Embryonic facial prominence (tissue), 1 donor: ENCODE results near the gene OR2T2.
"Not testable (repeated sequence)": the region's sequence is repeated elsewhere in the genome, so short reads cannot be mapped to it uniquely, and the experiment has no call there.

Experiments
- DNase-seq: peaks from one replicate; pipeline ENCODE4 v3.0.0-alpha.2; 2016; ENCODE audit errors: extremely low spot score

Gene OR2T2, protein sequence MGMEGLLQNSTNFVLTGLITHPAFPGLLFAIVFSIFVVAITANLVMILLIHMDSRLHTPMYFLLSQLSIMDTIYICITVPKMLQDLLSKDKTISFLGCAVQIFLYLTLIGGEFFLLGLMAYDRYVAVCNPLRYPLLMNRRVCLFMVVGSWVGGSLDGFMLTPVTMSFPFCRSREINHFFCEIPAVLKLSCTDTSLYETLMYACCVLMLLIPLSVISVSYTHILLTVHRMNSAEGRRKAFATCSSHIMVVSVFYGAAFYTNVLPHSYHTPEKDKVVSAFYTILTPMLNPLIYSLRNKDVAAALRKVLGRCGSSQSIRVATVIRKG

DNA sequence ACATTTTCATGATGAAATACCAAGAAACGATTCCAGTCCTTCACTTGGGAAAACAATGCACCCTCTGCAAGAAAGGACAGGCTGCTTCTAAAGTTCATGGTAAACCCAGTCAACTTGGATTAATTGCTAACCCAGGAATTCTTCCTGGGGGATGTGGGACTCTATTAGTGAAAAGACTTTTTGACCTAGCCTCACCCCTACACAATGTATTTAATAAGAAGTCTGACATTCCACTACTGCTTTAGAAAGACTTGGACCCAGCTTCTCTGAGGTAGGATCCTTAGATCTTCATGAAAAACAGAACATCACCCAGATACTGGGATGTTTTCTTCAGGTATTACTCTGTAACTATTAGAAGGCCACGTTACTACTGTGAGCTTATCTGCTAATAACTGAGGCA is at the start of gene OR2T2:
TSS of gene OR2T2 (plus strand) at position 239 of the 400 bp plus-strand sequence. CDS start 7,161 bp downstream, outside the sequence.
- DNase-seq, result not testable (repeated sequence)

DNA sequence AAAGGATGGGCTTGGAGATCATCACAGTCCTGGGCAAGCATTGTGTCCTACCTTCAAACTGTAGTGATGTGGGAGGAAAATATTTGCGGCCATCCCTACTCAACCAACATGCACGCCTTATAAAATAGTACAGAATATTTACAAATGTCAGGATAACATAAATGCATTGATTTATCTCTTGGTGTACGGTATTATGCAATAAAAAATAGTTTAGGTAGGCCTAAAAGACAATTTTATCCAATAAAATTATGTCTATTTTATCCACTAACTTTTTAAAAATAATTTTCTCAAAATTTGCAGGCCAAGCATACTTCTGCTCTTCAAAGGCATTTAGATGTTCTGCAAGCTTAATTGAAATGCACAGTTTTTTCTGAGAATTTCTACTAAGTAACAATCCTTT is 42.7 kb upstream of the OR2T2 start, which contains the start of gene OR2T1:
TSS of gene OR2T1 (plus strand) at position 301 of the 400 bp plus-strand sequence. CDS start 3,100 bp downstream, outside the sequence.
- no peak for DNase-seq

DNA sequence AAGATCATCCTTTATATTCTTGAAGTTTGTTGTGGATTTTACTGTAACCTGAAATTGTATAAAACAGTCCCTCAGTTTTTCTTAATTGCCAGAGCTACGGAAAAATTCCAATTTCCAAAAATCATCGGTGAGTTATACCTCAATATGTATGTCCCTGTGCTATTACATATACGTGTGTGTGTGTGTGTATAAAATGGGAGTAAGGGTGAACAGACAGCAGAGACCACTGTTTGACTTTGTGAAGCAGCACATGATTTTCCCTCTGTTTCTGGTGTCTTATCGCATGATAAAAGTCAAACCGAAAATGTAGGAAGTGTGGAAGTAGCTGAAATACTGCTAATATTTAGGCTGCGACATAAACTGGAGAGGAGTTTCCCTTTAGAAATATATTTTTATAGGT is 41.4 kb upstream of the OR2T2 start:
- no peak for DNase-seq

DNA sequence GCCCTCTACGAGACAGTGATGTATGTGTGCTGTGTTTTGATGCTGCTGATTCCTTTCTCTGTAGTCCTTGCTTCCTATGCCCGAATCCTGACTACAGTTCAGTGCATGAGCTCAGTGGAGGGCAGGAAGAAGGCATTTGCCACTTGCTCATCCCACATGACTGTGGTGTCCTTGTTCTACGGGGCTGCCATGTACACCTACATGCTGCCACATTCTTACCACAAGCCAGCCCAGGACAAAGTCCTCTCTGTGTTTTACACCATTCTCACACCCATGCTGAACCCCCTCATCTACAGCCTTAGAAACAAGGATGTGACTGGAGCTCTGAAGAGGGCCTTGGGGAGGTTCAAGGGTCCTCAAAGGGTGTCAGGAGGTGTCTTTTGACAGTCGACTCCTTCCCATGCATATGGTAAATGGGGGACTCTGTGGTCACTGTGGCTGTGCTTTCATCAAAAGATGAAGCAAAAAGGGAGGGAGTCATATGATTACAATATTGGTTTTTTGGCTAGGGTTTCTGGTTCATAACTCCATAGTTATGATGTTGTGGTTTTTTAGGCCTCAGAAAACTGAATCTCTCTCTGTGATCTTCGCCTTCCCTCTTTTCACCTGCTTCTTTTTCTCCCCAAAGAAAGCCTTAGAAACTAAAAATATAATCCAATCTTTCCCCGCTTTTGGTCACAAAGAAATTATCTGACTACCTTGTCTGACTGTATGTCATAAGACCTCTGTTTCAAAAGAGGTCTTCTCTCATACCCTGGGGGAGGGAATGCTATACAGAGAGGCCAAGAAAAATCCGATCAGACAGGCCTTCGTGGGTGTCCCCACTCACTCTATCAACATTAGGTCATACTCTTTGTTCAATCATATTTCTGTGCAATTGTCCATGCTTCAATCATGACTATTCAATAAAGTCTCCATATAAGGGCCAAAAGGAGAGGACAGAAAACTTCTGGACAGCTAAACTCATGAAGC is 38.4 kb upstream of the OR2T2 start:
- DNase-seq, result no peak

DNA sequence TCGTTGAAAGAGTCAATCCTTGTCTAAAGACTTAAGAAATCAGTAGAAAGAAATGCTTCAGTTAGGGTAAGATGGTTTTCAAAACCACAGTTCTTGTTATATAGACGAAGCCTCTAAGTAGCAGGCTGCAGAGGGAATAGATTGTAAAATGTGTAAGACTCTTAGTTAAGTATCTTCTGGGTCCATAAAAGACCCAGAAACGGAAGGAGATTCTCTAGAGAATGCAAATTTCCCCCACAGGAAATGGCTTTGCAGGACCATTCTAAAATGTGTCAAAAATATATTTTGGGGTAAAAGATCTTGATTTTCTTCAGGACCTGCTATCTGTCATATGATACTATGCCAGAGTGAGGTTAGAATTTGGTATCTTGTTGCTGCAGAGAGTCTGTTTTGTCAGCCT is 29.2 kb upstream of the OR2T2 start:
- no peak for DNase-seq

DNA sequence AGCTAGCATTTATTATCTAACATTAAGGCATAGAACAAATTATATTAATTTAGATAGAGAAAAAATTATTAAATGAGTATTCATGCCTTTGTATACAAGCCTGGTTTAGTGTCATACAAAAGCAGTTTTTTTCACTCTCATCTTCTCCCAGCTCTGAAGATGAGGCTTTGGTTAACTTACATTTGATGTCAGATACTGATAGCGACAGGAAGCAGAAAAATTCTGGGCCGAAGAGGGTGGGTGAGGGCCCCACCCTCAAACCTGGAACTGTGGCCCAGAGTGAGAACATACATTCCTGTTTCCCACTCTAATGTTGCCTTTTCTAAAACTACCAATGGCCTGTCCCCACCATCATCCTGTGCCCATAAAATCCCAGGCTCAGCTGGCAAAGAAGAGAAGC is 27.6 kb upstream of the OR2T2 start:
- no peak for DNase-seq

DNA sequence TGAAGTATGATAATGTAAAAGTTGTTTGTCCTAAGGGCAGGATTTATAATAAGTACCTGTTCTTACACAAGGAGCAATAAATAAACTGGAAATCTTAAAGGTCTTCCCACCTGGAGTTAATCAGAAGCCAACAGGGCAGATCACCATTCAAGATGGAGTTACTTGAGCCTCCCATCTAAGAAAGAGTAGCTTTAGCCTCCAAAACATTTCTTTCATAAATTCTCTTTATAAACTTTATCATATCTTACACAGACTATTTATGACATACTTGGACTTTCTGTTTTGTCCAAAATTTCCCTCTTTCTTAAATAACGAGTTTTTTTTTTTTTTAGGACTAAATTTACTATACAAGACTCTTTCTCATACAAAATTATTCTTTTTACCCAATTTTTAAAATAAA is 24.1 kb upstream of the OR2T2 start:
- DNase-seq, result no peak

DNA sequence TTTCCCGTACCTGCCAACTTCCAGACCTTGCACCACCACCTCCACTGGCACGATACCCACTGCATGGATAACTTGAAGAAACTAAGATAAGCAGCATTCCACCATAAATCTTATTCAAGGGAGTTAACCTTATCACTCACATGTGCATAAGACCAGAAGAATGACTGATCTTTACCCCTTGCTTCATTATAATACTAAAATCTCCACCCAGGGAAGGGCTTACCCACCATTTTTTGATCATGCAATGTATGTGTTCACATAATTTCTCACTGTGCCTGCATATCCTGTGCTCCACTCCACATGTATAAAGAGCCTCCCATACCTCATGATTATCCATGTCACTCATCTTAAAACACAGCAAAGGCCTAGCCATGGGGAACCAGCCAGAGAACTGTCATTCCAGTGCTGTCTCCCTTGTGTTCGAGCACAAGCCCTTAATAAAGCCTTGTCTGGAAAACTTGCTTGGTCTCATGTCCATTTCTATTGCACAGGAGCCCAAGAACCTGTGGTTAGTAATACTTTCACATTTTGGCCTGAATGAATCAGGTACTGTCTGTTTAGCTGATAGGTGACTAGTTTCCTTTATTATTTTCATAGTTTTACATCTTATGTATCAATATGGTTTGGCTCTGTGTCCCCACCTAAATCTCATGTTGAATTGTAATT is 17.8 kb upstream of the OR2T2 start:
- not testable (repeated sequence) for DNase-seq

DNA sequence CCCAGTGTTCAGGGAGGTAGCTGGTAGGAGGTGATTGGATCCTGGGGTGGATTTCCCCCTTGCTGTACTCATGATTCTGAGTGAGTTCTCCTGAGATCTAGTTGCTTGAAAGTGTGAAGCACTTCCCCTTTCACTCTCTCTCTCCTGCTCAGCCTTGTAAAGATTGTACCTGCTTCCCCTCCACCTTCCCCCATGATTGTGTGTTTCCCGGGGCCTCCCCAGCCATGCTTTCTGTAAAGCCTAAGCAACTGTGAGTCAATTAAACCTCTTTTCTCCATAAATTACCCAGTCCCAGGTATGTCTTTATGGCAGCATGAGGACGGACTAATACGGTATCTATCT is 17.3 kb upstream of the OR2T2 start:
- DNase-seq, result not testable (repeated sequence)

DNA sequence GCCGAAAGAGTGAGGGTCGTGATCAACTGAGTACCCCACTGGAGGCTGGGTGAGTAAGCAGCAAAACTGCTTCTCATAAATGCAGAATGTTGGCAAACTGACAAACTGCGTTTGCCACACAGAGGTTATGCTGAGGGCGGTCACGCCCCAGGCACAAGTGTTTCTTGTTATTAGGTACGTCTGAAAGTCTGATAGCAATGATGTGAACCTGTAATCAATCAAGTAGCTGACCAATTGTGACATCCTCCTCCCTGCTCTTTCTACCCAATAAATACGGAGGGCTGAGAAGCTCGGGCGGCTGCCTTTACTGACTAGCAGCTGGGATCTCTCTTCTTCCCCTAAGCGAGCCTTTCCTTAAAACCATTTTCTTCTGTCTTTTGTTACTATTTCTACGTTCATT is 13.8 kb upstream of the OR2T2 start:
- DNase-seq, result not testable (repeated sequence)

DNA sequence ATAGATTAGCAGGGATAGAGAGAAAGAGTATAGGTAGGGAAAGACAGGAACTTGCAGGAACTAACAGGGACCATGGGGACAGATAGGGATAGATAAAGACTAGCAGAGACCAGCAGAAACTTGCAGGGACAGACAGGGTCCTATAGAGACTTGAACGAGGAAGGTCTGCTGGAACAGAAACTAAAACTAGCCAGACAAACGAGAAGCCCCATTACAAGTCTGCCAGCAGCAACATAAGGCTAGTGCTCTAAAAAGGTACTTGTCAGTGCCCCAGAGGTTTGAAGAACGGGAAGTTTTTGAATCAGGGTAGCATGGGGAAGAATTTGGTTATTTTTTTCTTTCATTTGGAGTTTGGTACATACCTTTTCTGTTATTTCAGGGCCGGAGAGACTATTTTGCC is 13.2 kb upstream of the OR2T2 start:
- not testable (repeated sequence) for DNase-seq

DNA sequence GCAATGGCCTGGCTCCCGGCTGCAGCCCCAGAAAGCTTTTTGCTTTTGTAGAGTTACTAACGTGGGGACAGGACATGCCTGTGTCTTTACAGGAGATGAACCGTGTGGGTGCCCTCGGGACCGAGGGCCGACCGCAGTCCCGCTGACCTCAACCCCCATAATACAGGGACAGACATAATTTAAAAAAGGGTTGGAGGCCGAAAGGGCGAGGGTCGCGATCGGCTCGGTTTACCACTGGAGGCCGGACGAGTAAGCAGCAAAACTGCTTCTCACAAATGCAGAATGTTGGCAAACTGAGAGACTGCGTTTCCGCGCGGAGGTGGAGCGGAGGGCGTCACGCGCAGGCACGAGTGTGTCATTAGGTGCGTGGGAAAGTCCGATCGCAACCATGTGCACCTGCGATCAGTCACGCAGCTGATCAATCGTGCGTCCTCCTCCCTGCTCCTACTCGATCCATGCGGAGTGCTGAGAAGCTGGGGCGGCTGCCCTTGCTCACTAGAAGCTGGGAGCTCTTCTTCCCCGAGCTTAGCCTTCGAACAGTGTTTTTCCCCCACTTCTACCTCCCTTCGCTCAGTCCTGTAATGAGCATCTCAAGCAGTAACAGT is 11.5 kb upstream of the OR2T2 start:
- not testable (repeated sequence) for DNase-seq

DNA sequence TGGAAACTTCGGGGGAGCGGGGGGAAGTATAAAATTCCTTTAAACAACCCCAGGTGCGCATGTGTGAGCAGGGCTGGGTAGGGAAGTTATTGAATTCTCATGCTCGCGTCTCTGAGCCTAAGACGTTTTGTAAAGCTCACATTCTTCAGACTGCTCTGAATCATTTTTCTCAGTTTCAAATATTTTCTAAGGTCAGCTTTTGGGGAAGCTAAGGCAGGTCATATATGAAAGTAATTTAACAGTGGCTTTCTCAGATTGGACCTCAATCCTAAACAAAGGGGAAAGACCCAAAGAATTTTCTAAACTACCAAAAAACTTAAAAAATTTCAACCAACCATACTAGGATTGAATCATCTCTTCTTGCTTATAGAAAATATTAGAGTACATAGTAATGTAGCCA is 10.5 kb upstream of the OR2T2 start:
- not testable (repeated sequence) for DNase-seq

DNA sequence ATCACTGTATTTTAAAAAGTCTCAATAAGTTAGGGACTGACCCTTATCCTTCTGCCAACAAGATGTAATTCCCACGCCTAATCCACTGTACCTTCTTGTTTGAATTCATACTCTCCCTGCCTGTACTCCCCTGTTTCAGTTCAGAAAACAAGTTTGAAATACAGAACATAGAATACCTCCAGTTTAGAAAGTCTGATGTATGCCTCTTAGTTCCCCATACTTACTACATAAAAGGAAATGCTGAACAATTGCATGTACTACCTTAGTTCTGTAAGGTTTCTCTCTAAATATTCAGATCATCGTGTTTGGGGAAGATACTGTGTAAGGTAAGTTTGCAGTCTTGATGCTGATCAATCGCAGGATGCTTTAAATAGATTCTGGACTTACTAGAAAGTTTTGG is 9.1 kb upstream of the OR2T2 start:
- DNase-seq, result not testable (repeated sequence)

DNA sequence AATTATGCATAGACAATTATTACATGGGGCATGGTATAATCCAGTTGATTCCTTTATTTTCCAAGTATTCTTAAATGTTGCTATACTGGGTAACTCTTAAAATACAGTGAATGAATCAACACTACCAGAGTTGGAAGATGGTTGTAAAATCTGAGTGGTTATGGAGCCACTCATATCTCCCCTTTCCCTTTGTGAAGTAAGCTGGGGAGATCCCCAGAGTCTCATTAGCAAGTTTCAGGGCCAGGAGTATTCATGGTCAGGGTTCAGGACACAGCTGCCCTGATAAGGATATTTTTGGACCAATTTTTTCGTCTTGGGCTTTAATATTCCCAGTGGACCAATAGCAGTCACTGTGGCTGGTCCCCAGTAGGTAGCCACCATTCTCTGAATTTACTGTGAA is 6.8 kb upstream of the OR2T2 start:
- not testable (repeated sequence) for DNase-seq

DNA sequence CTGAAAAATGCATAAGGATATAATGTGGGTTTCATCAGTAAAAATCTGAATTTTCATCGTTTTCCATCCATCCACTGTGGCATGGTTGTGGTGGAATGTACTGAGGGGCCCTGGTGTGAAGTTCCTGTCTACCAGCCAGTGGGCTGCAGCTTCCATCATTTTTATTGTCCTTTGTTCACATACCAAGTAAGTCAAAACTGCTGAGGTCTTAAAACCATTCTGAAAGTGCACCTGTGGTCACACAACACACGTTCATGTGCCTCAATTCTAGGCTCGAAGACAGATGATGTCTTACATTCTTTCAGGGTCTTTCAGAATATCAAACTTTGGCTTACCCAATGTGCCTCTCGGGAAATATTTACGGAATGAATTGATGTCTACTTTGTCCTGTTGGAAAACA is 6.2 kb upstream of the OR2T2 start:
- not testable (repeated sequence) for DNase-seq

DNA sequence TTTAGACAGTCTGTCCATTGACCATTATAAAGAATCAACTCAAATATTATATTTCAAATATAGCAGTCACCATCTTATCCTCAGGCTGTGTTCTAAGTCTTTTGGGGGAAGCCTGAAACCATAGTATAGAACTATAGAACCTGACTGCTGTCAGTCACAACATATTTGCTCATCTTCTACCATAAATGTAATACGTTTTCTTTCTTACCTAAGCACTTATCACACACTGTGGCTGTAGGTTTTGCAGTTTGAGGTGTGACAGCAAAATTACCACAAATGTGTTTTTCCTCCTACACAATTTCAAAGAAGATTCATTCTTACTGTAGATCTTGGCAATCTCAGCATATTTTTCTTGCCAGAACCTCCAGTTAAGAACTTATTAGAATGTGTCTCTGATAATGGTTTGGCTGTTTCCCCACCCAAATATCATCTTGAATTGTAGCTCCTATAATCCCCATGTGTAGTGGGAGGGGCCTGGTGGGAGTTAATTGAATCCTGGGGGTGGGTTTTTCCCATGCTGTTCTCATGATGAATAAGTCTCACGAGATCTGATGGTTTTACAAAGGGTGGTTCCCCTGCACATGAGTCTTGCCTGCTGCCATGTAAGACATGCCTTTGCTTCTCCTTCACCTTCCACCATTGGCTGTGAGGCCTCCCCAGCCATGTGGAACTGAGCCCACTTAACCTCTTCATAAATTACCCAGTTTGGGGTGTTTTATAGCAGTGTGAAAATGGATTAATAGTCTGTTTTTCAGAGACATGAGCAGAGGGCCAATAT is 2.7 kb upstream of the OR2T2 start:
- DNase-seq, result not testable (repeated sequence)

DNA sequence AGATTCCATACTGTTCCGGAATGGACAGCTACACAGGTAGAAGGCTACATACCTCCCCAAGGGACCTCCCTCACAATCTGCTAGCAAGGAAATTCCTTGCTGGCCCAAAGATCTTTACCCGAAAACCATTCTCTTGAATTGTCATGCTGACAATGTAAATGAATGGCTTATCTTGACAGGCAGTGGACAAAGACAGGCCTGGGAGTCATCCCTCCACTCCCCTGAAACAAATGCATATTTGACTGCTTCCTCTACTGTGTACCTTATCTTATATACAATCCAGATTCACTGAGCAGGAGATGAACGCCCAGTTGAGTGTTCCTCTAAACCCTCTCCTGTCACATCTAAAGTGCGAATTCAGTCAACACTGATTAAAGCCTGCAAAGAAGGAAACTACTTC is 834 bp upstream of the OR2T2 start:
- not testable (repeated sequence) for DNase-seq

DNA sequence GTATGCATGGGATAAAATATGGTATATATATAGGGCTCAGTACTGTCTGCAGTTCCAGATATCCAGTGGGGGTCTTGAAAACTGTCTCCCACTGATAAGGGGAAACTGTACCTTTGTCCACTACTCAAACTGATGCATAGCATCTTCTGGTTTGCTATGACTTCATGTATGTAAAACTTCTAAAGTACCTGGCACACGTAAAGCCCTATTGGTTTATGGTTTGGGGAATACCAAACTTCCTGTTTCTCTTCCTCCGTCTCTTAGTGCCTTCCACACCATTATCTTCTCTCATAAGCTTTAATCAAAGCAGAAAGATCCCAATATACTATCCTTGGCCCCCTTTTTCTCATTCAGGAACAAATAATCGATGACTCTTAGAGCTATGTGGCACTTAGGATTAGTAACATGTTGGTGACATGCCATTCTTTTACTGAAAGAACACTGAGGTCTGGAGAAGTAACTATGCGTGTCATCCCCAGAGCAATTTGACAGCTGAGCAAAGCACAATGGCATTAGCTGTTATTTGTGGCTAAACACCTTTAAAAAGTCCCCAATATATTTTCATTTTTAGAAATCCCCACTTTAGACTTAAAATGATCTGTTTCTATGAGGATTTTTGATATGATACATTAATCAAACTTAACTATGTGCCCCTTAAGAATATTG is 3.1 kb downstream of the OR2T2 start:
- not testable (repeated sequence) for DNase-seq

DNA sequence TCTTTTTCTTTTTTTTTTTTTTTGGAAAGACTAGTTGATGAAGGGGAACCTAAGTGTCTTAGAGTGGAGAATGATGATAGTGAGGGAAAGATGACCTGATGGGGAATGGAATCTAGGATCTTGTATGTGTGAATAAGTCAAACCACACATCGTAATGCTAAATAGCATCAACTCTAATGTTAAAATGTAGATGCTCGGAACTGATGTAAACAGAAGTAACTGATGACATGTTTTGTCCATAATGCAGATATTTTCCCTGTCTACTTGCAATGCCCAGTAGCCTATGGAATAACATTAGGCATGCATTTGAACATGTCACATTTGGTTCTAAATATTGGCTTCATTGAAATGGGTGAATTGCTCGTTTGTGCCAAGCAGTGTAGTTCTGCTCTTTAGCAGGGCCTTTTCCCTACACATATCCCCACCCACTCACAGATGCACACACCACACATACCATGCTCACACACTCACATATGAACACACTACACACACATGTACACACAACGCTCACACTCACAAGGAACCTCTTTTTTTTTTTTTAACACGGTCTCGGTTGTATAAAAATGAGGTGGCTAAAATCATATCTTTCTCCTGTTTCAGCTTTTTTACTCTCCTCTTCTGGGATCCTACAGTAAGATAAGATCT is 4.5 kb downstream of the OR2T2 start:
- not testable (repeated sequence) for DNase-seq
